HFF-Myc (cell line): Measurements from ENCODE around the gene ALDH1L2.

Experiments
- DNase-seq: peaks from one replicate; pipeline ENCODE4 v3.0.0-alpha.2; 2011; ENCODE audit warnings: low read depth; ENCODE audit errors: extremely low read depth
- H3K4me3 ChIP-seq: replicated peaks from 2 replicates; pipeline ENCODE4 v1.5.1; 2011; ENCODE audit warnings: low read depth, mild to moderate bottlenecking, control low read depth, low read length
- CTCF ChIP-seq: IDR thresholded peaks from 2 replicates; pipeline ENCODE4 v1.5.1; 2012; ENCODE audit warnings: mild to moderate bottlenecking, low read depth, low read length, control low read depth; ENCODE audit errors: missing control alignments

The ALDH1L2 gene

GRCh38 chr12:104974626-104975290, 109.5 kb downstream of the ALDH1L2 start:
- DNase-seq: no peak
- H3K4me3 ChIP-seq: no peak overlapping the region
- TF ChIP-seq CTCF: no peak

- H3K4me3 ChIP-seq: no peak overlapping the region
- DNase-seq: no peak
- no peak for TF ChIP-seq CTCF
Measured at GRCh38 chr12:104973250-104973649, 111.0 kb downstream of the ALDH1L2 start.

GRCh38 chr12:104971306-104971705, 113.0 kb downstream of the ALDH1L2 start:
- no peak for DNase-seq
- no peak for TF ChIP-seq CTCF
- H3K4me3 ChIP-seq: no peak overlapping the region
